Activated T-helper 2 cell treated with anti-CD3 and anti-CD28 coated beads, Interferon-gamma antibody, Interleukin-2, Interleukin-4, amounts not matched to agents 10 μg/mL and 5 μg/mL and 100 μg/mL, durations not matched to agents 14 hours and 24 hours and 36 hours (primary cell): ENCODE results near the gene TNFRSF21. TPM values are rescaled to one million over a fixed set of nuclear protein-coding genes. Genes with fewer than 3 reads are reported as not detected.

Source experiments
- DNase-seq: peaks from one replicate; pipeline ENCODE4 v3.0.0; 2021; ENCODE audit warnings: low spot score
- H3K27ac Mint-ChIP-seq: one replicate; pipeline ENCODE4 v1.8.0; 2021; ENCODE audit warnings: mixed read lengths
- H3K27me3 Mint-ChIP-seq: one replicate; pipeline ENCODE4 v1.8.0; 2021; ENCODE audit warnings: low read depth, mixed read lengths
- H3K36me3 Mint-ChIP-seq: one replicate; pipeline ENCODE4 v1.8.0; 2021; ENCODE audit warnings: low read depth, mixed read lengths
- H3K4me1 Mint-ChIP-seq: one replicate; pipeline ENCODE4 v1.8.0; 2021; ENCODE audit warnings: low read depth, mixed read lengths
- H3K4me3 Mint-ChIP-seq: one replicate; pipeline ENCODE4 v1.8.0; 2021; ENCODE audit warnings: low read depth, mild to moderate bottlenecking, moderate library complexity, mixed read lengths
- H3K9me3 Mint-ChIP-seq: one replicate; pipeline ENCODE4 v1.8.0; 2021; ENCODE audit warnings: mixed read lengths
- intact Hi-C: fragments of 100-400 bp; cut with micrococcal nuclease; formaldehyde crosslinking; loops from one replicate; pipeline ENCODE4 v1.15.1; 2023
- total RNA-seq: library from RNA; stranded (reverse); gene quantifications from 2 replicates; pipeline ENCODE4 v1.2.3, GENCODE V29; 2022

The TNFRSF21 gene
- total RNA-seq, 1 donor from 2014 or later: 2.7 TPM

GRCh38 chr6:47181681-47182080, 128.0 kb downstream of the TNFRSF21 start:
- DNase-seq: no peak
- Mint-ChIP-seq H3K4me1 (no peaks in the 10 kb centered on the region), H3K27me3 (peaks cover 4% of the 10 kb centered on the region), H3K9me3 (no peaks in the 10 kb centered on the region), H3K36me3 (no peaks in the 10 kb centered on the region), H3K27ac (no peak overlapping the region), H3K4me3 (no peak overlapping the region)
- intact Hi-C loops: no loop called here

Other genes with a start within 250 kb of the TNFRSF21 start
- gene CD2AP, start 167.9 kb upstream of the TNFRSF21 start, total RNA-seq: 26.0 and 29.1 TPM in 2 replicates